Colonic mucosa (tissue), 4 donors: ENCODE measurements around the gene DNM2. TPM values are rescaled to one million over a fixed set of nuclear protein-coding genes. Genes with fewer than 3 reads are reported as not detected.

ENCODE experiments used
- DNase-seq: peaks from one replicate; pipeline ENCODE4 v3.0.0-alpha.2; 2020
- H3K27ac ChIP-seq: fragments of 200-600 bp; one replicate; pipeline ENCODE4 v1.8.0; 2021
- H3K27me3 ChIP-seq: fragments of 200-600 bp; one replicate; pipeline ENCODE4 v1.8.0; 2021
- H3K36me3 ChIP-seq: fragments of 200-600 bp; one replicate; pipeline ENCODE4 v1.8.0; 2021
- H3K4me1 ChIP-seq: fragments of 200-600 bp; one replicate; pipeline ENCODE4 v1.8.0; 2021; ENCODE audit warnings: mild to moderate bottlenecking
- H3K4me3 ChIP-seq: fragments of 200-600 bp; one replicate; pipeline ENCODE4 v1.8.0; 2021
- H3K9ac ChIP-seq, 2 donors: one replicate each; pipeline ENCODE4 v1.7.0; 2013; ENCODE audit warnings: control low read depth in 2 of 2, low read depth in 2 of 2, low read length in 2 of 2
- H3K9me3 ChIP-seq: fragments of 200-600 bp; one replicate; pipeline ENCODE4 v1.8.0; 2021
- intact Hi-C: fragments of 100-400 bp; cut with DNase I; formaldehyde crosslinking; loops from one replicate; pipeline ENCODE4 v1.14.1; 2022
- total RNA-seq, 2 donors: library from RNA; stranded (reverse); fragmentation: NEBNext Ultra II Directional in 1 of 2; extraction: Animal tissue kit (Norgen Biotek cat#: 25700) in 1 of 2; gene quantifications; one replicate each; pipeline ENCODE4 v1.2.1, GENCODE V29; 2021
- TF ChIP-seq, protein P1 (sequence below): fragments of 200-600 bp; IDR thresholded peaks from one replicate; pipeline ENCODE4 v1.8.0; 2022; ENCODE audit warnings: antibody characterized with exemption, mild to moderate bottlenecking
- donor health status: healthy.
- donor health status: DM: no; HTN: no; CAD: no.
- donor health status: DM: no; HTN: no; CAD: no.

The DNM2 gene
- total RNA-seq, 2 donors from 2014 or later = 450 to 461 TPM

DNA sequence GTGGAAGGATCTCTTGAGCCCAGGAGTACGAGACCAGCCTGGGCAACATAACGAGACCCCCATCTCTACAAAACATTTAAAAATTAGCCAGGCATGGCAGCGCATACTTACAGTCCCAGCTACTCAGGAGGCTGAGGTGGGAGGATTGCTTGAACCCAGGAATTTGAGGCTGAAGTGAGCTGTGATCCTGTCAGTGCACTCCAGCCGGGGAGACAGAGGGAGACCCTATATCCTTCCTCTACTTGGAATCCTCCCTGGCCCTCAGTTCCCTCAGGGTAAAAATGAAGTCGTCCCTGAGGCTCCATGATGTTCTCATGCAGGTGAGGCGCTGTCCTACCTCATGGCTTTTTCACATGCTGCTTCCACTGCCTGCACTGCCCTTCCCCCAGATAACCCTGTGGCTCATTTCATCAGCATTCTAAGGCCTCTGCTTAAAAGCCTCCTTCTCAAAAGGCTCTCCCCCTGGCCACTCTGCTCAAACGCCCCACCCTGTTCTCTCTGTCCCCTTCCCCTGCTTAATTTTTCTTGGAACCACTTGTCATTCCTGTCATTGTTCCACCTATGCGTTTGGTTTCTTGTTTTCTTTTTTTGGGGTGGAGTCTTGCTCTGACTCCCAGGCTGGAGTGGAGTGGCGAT is 19.2 kb downstream of the DNM2 start:
- Histone ChIP-seq H3K27me3 (no peaks in the 10 kb centered on the region), H3K27ac (peak overlapping the region; percentile 95), H3K36me3 (no peaks in the 10 kb centered on the region), H3K9ac (peak overlapping the region in 1 of 2 donors; percentile 74), H3K9me3 (no peaks in the 10 kb centered on the region), H3K4me3 (no peak overlapping the region), H3K4me1 (peaks cover 24% of the 10 kb centered on the region)
- DNase-seq = no peak
- TF ChIP-seq, protein P1, sequence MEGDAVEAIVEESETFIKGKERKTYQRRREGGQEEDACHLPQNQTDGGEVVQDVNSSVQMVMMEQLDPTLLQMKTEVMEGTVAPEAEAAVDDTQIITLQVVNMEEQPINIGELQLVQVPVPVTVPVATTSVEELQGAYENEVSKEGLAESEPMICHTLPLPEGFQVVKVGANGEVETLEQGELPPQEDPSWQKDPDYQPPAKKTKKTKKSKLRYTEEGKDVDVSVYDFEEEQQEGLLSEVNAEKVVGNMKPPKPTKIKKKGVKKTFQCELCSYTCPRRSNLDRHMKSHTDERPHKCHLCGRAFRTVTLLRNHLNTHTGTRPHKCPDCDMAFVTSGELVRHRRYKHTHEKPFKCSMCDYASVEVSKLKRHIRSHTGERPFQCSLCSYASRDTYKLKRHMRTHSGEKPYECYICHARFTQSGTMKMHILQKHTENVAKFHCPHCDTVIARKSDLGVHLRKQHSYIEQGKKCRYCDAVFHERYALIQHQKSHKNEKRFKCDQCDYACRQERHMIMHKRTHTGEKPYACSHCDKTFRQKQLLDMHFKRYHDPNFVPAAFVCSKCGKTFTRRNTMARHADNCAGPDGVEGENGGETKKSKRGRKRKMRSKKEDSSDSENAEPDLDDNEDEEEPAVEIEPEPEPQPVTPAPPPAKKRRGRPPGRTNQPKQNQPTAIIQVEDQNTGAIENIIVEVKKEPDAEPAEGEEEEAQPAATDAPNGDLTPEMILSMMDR = no peak
- intact Hi-C loops = no loop called here

DNA sequence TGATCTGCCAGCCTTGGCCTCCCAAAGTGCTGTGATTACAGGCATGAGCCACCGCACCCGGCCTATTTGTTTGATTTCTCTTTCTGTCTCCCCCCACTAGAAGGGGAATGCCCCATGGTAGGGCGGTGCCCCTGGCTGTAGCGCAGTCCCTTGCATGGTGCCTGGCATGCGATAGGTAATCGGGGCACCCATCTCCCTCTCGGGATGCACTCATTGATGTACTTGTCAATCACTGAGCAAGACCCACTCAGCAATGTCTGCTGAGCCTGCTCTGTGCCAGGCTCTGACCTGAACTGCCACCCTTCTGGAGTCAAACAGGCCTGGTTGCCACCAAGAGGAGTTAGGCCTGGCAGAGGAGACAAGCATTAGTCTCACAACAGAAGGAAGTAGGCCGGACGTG is 19.8 kb downstream of the DNM2 start:
- peaks cover 27% of the 10 kb centered on the region for H3K4me1 ChIP-seq
- H3K27ac ChIP-seq = peak overlapping the region; percentile 95
- DNase-seq = no peak
- TF ChIP-seq, protein P1 = no peak
- H3K9ac ChIP-seq = peak overlapping the region; percentile 33 to 74
- H3K9me3 ChIP-seq = no peaks in the 10 kb centered on the region
- intact Hi-C loops = no loop called here
- no peak overlapping the region for H3K4me3 ChIP-seq
- H3K36me3 ChIP-seq = no peaks in the 10 kb centered on the region
- no peaks in the 10 kb centered on the region for H3K27me3 ChIP-seq

DNA sequence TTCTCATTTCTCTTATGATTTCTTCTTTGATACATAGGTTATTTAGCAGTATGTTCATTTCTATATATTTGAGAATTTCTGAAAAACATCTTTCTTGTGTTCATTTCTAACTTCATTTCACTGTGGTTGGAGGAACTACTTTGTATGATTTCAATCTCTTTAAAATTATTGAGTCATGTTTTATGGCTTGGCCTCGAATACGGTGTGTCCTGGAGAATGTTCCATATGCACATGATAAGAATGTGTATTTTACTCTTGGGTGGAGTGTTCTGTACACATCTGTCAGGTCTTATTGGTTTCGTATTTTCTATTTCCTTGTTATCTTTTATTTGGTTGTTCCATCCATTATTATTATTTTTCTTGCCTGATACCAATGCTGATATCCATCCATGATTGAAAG is 22.9 kb downstream of the DNM2 start:
- no peak overlapping the region for H3K4me3 ChIP-seq
- H3K27ac ChIP-seq = peak overlapping the region; percentile 95
- intact Hi-C loops = no loop called here
- no peaks in the 10 kb centered on the region for H3K27me3 ChIP-seq
- TF ChIP-seq, protein P1 = no peak
- no peaks in the 10 kb centered on the region for H3K36me3 ChIP-seq
- no peak for DNase-seq
- H3K9me3 ChIP-seq = no peaks in the 10 kb centered on the region
- peak overlapping the region in 1 of 2 donors; percentile 51 for H3K9ac ChIP-seq
- peaks cover 43% of the 10 kb centered on the region for H3K4me1 ChIP-seq

DNA sequence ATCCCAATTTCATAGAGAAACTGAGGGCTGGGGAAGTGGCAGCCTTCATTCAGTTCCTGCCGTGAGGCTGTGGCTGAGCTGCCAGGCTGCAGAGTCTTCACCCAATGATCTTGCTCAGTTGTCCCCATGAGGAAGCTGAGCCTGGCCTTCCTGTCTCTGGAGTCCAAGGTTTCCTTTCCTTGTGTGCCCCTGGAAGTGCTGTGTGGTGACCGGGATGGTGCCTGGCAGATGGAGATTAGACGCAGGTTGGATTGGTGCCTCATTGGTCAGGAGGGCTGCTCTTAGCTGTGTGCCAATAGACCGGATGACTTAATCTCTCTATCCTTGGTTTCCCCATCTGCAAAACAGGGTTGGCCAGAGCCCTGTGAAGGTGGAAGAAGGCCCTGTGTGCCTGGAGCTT is 24.6 kb downstream of the DNM2 start:
- Histone ChIP-seq H3K36me3 (no peaks in the 10 kb centered on the region), H3K27me3 (no peaks in the 10 kb centered on the region), H3K9ac (peak overlapping the region in 1 of 2 donors; percentile 95), H3K27ac (peak overlapping the region; percentile 95), H3K9me3 (no peaks in the 10 kb centered on the region), H3K4me1 (peaks cover 33% of the 10 kb centered on the region), H3K4me3 (no peak overlapping the region)
- TF ChIP-seq, protein P1 = no peak
- intact Hi-C loops = no loop called here
- peak; percentile 64 for DNase-seq

DNA sequence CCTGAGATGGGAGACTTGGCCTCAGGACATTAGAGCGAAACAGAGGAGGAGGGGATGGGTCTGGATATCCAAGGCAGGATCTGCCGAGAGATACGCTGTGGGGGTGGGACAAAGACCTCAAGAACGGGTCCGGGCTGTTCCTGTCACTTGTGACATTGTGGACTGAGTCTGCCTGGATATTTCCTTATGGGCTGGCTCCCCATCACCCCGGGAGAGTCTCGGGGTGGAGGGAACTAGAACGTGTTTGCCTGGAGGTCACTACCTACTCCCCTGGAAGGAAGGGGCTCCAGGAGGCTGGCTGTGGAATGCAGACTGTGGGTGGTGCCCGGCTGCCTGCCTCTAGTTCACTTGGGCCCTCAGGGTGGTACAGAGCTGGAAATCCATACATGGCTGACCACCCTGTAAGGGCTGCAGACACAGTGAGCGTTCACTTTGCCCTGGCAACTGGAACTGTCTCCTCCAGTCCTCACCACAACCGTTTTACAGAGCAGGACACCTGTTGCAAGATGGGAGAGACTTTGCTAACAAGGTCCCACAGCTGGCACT is 26.4 kb downstream of the DNM2 start:
- TF ChIP-seq, protein P1 = no peak
- Histone ChIP-seq H3K4me3 (no peak overlapping the region), H3K4me1 (peaks cover 41% of the 10 kb centered on the region), H3K36me3 (no peaks in the 10 kb centered on the region), H3K9me3 (no peaks in the 10 kb centered on the region), H3K27ac (peak overlapping the region; percentile 95), H3K27me3 (no peaks in the 10 kb centered on the region), H3K9ac (peak overlapping the region; percentile 6 to 97)
- peak; percentile 54 for DNase-seq
- intact Hi-C loops = no loop called here
